ENCODE measurements around the gene KRT72. TPM values are rescaled to one million over a fixed set of nuclear protein-coding genes. Genes with fewer than 3 reads are reported as not detected.

The KRT72 gene
- total and polyA plus RNA-seq, 2 donors (not counting 3 experiments of a cell fraction or from before 2014, with no cell fraction given), result not detected

- no peak for FAIRE-seq
- no peak overlapping the region for H3K27ac ChIP-seq (ENCODE audit: insufficient read depth, low read depth, low read length)
- no peaks in the 10 kb centered on the region for H3K9me3 ChIP-seq (replicated peaks; ENCODE audit: control insufficient read depth, insufficient read depth, low read length)
- peaks cover 5 to 8% of the 10 kb centered on the region in 2 experiments for H3K27me3 ChIP-seq (ENCODE audit: control insufficient read depth in 2 of 2, insufficient read depth in 2 of 2, low read length in 2 of 2)
- intact Hi-C loops (cut with micrococcal nuclease) (no loop called here), dilution Hi-C loops (cut with MboI; ENCODE audit: extremely low pct_ligation_motif_present, low sequenced_read_pairs) (no loop called here)
- ChIA-PET CTCF (no interaction called here), POLR2A (no interaction called here)
- no peak overlapping the region for H2AFZ ChIP-seq (ENCODE audit: low read depth, low read length)
- TF ChIP-seq MYC (IDR thresholded peaks at IDR 0.05; ENCODE audit: low read depth, low read length) (no peak), JUN (IDR thresholded peaks at IDR 0.05; ENCODE audit: borderline replicate concordance, insufficient read depth, insufficient read length, low read depth) (no peak), FOS (IDR thresholded peaks at IDR 0.05; ENCODE audit: borderline replicate concordance, insufficient read depth, low read length) (no peak), CTCF (IDR thresholded peaks at IDR 0.05; ENCODE audit: extremely low read depth in 1 of 2, insufficient read depth in 1 of 2, low read depth in 1 of 2, low read length in 2 of 2) (no peak), EZH2 (IDR thresholded peaks at IDR 0.05; ENCODE audit: borderline replicate concordance, low read depth, low read length, severe bottlenecking) (no peak), POLR2A (IDR thresholded peaks at IDR 0.05; ENCODE audit: low read depth, low read length) (no peak), GATA2 (IDR thresholded peaks at IDR 0.05; ENCODE audit: insufficient read depth, insufficient read length, low read depth, low read length) (no peak), POLR2AphosphoS5 (IDR thresholded peaks at IDR 0.05; ENCODE audit: insufficient read depth, low read depth, low read length) (no peak)
- TF ChIP-seq, protein P1, sequence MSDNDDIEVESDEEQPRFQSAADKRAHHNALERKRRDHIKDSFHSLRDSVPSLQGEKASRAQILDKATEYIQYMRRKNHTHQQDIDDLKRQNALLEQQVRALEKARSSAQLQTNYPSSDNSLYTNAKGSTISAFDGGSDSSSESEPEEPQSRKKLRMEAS (IDR thresholded peaks at IDR 0.05; ENCODE audit: insufficient read depth, insufficient read length), result no peak
- no TSS peak for BruUV-seq (replicated peaks)
- no peak overlapping the region for H3K4me2 ChIP-seq (ENCODE audit: insufficient read depth, low read length)
- no peaks in the 10 kb centered on the region for H3K79me2 ChIP-seq (ENCODE audit: control insufficient read depth, insufficient read depth, low read length)
- H4K20me1 ChIP-seq (replicated peaks; ENCODE audit: control insufficient read depth, extremely low read depth, insufficient read depth, low read length), result no peaks in the 10 kb centered on the region
- no peaks in the 10 kb centered on the region for H3K9me1 ChIP-seq (replicated peaks; ENCODE audit: control insufficient read depth, extremely low read depth, insufficient read depth, low read length)
- no peak overlapping the region for H3K4me3 ChIP-seq (replicated peaks in 1 of 3; ENCODE audit: insufficient read depth in 1 of 3, low read depth in 1 of 3, low read length in 3 of 3)
- H3K4me1 ChIP-seq (ENCODE audit: control insufficient read depth, extremely low read depth, insufficient read depth, low read length), result no peaks in the 10 kb centered on the region
- no peak for DNase-seq (ENCODE audit: low read depth, low spot score)
- H3K9ac ChIP-seq (replicated peaks; ENCODE audit: extremely low read depth, insufficient read depth, low read length), result no peak overlapping the region
- no peaks in the 10 kb centered on the region for H3K36me3 ChIP-seq (ENCODE audit: control insufficient read depth in 2 of 2, extremely low read depth in 1 of 2, insufficient read depth in 2 of 2, low read length in 2 of 2)
These were observed 30.6 kb upstream of the KRT72 start for GRCh38 chr12:52631676-52632459.
